Stomach (tissue), 4 donors: ENCODE measurements around the gene INAFM2.

Experiments used
- EP300 ChIP-seq: sonication (generic); formaldehyde crosslinking; IDR thresholded peaks from one replicate; pipeline ENCODE4 v1.6.1; 2017; ENCODE audit warnings: antibody characterized with exemption
- POLR2A ChIP-seq, 4 donors: fragments of 450-650 bp; IDR thresholded peaks; one replicate each; pipeline ENCODE4 v1.6.1; 2016; ENCODE audit warnings: antibody characterized with exemption in 4 of 4, control low read depth in 2 of 4, mild to moderate bottlenecking in 1 of 4, moderate library complexity in 1 of 4
- TF ChIP-seq, protein P1 (sequence below), 7 experiments: fragments of 450-650 bp in 4 of 7; fragments of 200-600 bp in 3 of 7; sonication (generic) in 3 of 7; IDR thresholded peaks; one replicate each; pipeline ENCODE4 v1.5.1; 2016 to 2019; ENCODE audit warnings: antibody characterized with exemption in 7 of 7, control low read depth in 2 of 7, mild to moderate bottlenecking in 1 of 7

GRCh38 chr15:40336744-40337122 lies 13.2 kb downstream of the INAFM2 start:
- TF ChIP-seq POLR2A (IDR thresholded peaks at IDR 0.05) (no peak), EP300 (no peak)
- TF ChIP-seq, protein P1, sequence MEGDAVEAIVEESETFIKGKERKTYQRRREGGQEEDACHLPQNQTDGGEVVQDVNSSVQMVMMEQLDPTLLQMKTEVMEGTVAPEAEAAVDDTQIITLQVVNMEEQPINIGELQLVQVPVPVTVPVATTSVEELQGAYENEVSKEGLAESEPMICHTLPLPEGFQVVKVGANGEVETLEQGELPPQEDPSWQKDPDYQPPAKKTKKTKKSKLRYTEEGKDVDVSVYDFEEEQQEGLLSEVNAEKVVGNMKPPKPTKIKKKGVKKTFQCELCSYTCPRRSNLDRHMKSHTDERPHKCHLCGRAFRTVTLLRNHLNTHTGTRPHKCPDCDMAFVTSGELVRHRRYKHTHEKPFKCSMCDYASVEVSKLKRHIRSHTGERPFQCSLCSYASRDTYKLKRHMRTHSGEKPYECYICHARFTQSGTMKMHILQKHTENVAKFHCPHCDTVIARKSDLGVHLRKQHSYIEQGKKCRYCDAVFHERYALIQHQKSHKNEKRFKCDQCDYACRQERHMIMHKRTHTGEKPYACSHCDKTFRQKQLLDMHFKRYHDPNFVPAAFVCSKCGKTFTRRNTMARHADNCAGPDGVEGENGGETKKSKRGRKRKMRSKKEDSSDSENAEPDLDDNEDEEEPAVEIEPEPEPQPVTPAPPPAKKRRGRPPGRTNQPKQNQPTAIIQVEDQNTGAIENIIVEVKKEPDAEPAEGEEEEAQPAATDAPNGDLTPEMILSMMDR (IDR thresholded peaks at IDR 0.05), result no peak
